HEK293 (cell line): ENCODE results near the gene FCHSD1.

Experiments used
- CTCF ChIA-PET: fragments of 350-600 bp; formaldehyde crosslinking; extraction: SDS; loops from one replicate; lab custom pipeline; 2021; ENCODE audit warnings: antibody characterized with exemption; lab: Yijun Ruan, JAX
- POLR2A ChIA-PET: fragments of 300-600 bp; formaldehyde crosslinking; extraction: SDS; loops from one replicate; lab custom pipeline; 2020; ENCODE audit warnings: antibody characterized with exemption, inconsistent platforms; lab: Yijun Ruan, JAX
- H3K27ac ChIP-seq: fragments of 200-500 bp; sonication (Bioruptor generic); 2 replicates; pipeline ENCODE4 v1.5.1; 2014; ENCODE audit warnings: low read depth, low read length, control low read depth, inconsistent platforms; ENCODE audit errors: extremely low read depth
- H3K36me3 ChIP-seq, 2 experiments: fragments of 200-500 bp in 1 of 2; sonication (Bioruptor generic) in 1 of 2; 1 replicate in 1 of 2; 2 replicates in 1 of 2; pipeline ENCODE4 v1.5.1; 2014 to 2017; ENCODE audit warnings: inconsistent platforms in 2 of 2, low read length in 2 of 2; ENCODE audit not compliant: control insufficient read depth in 2 of 2, insufficient read depth in 1 of 2
- H3K4me1 ChIP-seq: fragments of 200-500 bp; sonication (Bioruptor generic); 2 replicates; pipeline ENCODE4 v1.5.1; 2014; ENCODE audit warnings: mild to moderate bottlenecking, low read length, inconsistent platforms; ENCODE audit not compliant: control insufficient read depth, insufficient read depth
- H3K4me3 ChIP-seq: 2 replicates; pipeline ENCODE4 v1.5.1; 2011; ENCODE audit warnings: low read depth, mild to moderate bottlenecking, control low read depth, low read length, moderate library complexity
- H3K9me3 ChIP-seq: fragments of 200-500 bp; sonication (Bioruptor generic); 2 replicates; pipeline ENCODE4 v1.5.1; 2014; ENCODE audit warnings: low read depth, low read length, inconsistent platforms; ENCODE audit not compliant: control insufficient read depth, insufficient read depth
- CTCF ChIP-seq: fragments of 450-650 bp; formaldehyde crosslinking; IDR thresholded peaks from 2 replicates; pipeline ENCODE4 v1.5.1; 2016; ENCODE audit warnings: missing biosample characterization, missing genetic modification characterization
- IKZF3 ChIP-seq: fragments of 450-650 bp; IDR thresholded peaks from 2 replicates; pipeline ENCODE4 v1.5.0; 2018; ENCODE audit warnings: missing biosample characterization, mild to moderate bottlenecking, missing genetic modification characterization, moderate library complexity
- KLF7 ChIP-seq: fragments of 450-650 bp; formaldehyde crosslinking; IDR thresholded peaks from 2 replicates; pipeline ENCODE4 v1.5.1; 2016; ENCODE audit warnings: missing biosample characterization, missing genetic modification characterization, borderline replicate concordance
- KLF8 ChIP-seq: fragments of 450-650 bp; formaldehyde crosslinking; IDR thresholded peaks from 2 replicates; pipeline ENCODE4 v1.5.1; 2016; ENCODE audit warnings: missing biosample characterization, missing genetic modification characterization
- MYNN ChIP-seq: fragments of 450-650 bp; formaldehyde crosslinking; IDR thresholded peaks from 2 replicates; pipeline ENCODE4 v1.5.1; 2016; ENCODE audit warnings: missing biosample characterization, missing genetic modification characterization, borderline replicate concordance
- MZF1 ChIP-seq: fragments of 450-650 bp; formaldehyde crosslinking; IDR thresholded peaks from 2 replicates; pipeline ENCODE4 v1.5.1; 2017; ENCODE audit warnings: missing biosample characterization, missing genetic modification characterization, borderline replicate concordance
- REPIN1 ChIP-seq: fragments of 450-650 bp; formaldehyde crosslinking; IDR thresholded peaks from 2 replicates; pipeline ENCODE4 v1.5.1; 2017; ENCODE audit warnings: missing biosample characterization, missing genetic modification characterization, low read depth
- SCRT2 ChIP-seq: fragments of 450-650 bp; formaldehyde crosslinking; IDR thresholded peaks from 2 replicates; pipeline ENCODE4 v1.5.1; 2016; ENCODE audit warnings: missing biosample characterization, missing genetic modification characterization
- ZBTB17 ChIP-seq: fragments of 450-650 bp; formaldehyde crosslinking; IDR thresholded peaks from 2 replicates; pipeline ENCODE4 v1.5.1; 2016; ENCODE audit warnings: missing biosample characterization, missing genetic modification characterization
- ZBTB7A ChIP-seq: fragments of 450-650 bp; formaldehyde crosslinking; IDR thresholded peaks from 2 replicates; pipeline ENCODE4 v1.5.1; 2016; ENCODE audit warnings: low read depth, missing biosample characterization, missing genetic modification characterization
- ZBTB8A ChIP-seq: fragments of 450-650 bp; formaldehyde crosslinking; IDR thresholded peaks from 2 replicates; pipeline ENCODE4 v1.5.1; 2016; ENCODE audit warnings: missing biosample characterization, missing genetic modification characterization
- ZNF112 ChIP-seq: fragments of 450-650 bp; formaldehyde crosslinking; IDR thresholded peaks from 2 replicates; pipeline ENCODE4 v1.5.0; 2017; ENCODE audit warnings: missing biosample characterization, missing genetic modification characterization
- ZNF121 ChIP-seq: fragments of 450-650 bp; formaldehyde crosslinking; IDR thresholded peaks from 2 replicates; pipeline ENCODE4 v1.5.1; 2016; ENCODE audit warnings: missing biosample characterization, missing genetic modification characterization
- ZNF214 ChIP-seq: fragments of 450-650 bp; formaldehyde crosslinking; IDR thresholded peaks from 2 replicates; pipeline ENCODE4 v1.5.1; 2017; ENCODE audit warnings: missing biosample characterization, mild to moderate bottlenecking, missing genetic modification characterization, borderline replicate concordance
- ZNF239 ChIP-seq: fragments of 450-650 bp; formaldehyde crosslinking; IDR thresholded peaks from 2 replicates; pipeline ENCODE4 v1.5.1; 2016; ENCODE audit warnings: missing biosample characterization, missing genetic modification characterization
- ZNF24 ChIP-seq: fragments of 450-650 bp; formaldehyde crosslinking; IDR thresholded peaks from 2 replicates; pipeline ENCODE4 v1.5.1; 2016; ENCODE audit warnings: missing biosample characterization, missing genetic modification characterization
- ZNF366 ChIP-seq: fragments of 450-650 bp; formaldehyde crosslinking; conservative IDR thresholded peaks from 2 replicates; pipeline ENCODE4 v1.5.1; 2016; ENCODE audit warnings: missing biosample characterization, missing genetic modification characterization
- ZNF416 ChIP-seq: fragments of 450-650 bp; formaldehyde crosslinking; IDR thresholded peaks from 2 replicates; pipeline ENCODE4 v1.5.1; 2016; ENCODE audit warnings: missing biosample characterization, missing genetic modification characterization
- ZNF514 ChIP-seq: fragments of 450-650 bp; formaldehyde crosslinking; IDR thresholded peaks from 2 replicates; pipeline ENCODE4 v1.5.1; 2016; ENCODE audit warnings: missing biosample characterization, missing genetic modification characterization
- ZNF529 ChIP-seq: fragments of 450-650 bp; formaldehyde crosslinking; IDR thresholded peaks from 2 replicates; pipeline ENCODE4 v1.5.1; 2017; ENCODE audit warnings: missing genetic modification characterization, missing biosample characterization; ENCODE audit not compliant: insufficient replicate concordance
- ZNF561 ChIP-seq: fragments of 450-650 bp; IDR thresholded peaks from 2 replicates; pipeline ENCODE4 v1.5.1; 2018; ENCODE audit warnings: missing biosample characterization, missing genetic modification characterization, borderline replicate concordance
- ZNF623 ChIP-seq: fragments of 450-650 bp; formaldehyde crosslinking; IDR thresholded peaks from 2 replicates; pipeline ENCODE4 v1.5.1; 2016; ENCODE audit warnings: missing biosample characterization, missing genetic modification characterization
- ZNF654 ChIP-seq: fragments of 450-650 bp; formaldehyde crosslinking; IDR thresholded peaks from 2 replicates; pipeline ENCODE4 v1.5.1; 2016; ENCODE audit warnings: low read depth, missing biosample characterization, missing genetic modification characterization
- ZNF660 ChIP-seq: fragments of 450-650 bp; IDR thresholded peaks from 2 replicates; pipeline ENCODE4 v1.5.1; 2018; ENCODE audit warnings: missing biosample characterization, mild to moderate bottlenecking, missing genetic modification characterization
- ZNF664 ChIP-seq: fragments of 450-650 bp; formaldehyde crosslinking; IDR thresholded peaks from 2 replicates; pipeline ENCODE4 v1.5.1; 2016; ENCODE audit warnings: missing biosample characterization, missing genetic modification characterization
- ZNF776 ChIP-seq: fragments of 450-650 bp; formaldehyde crosslinking; IDR thresholded peaks from 2 replicates; pipeline ENCODE4 v1.5.0; 2017; ENCODE audit warnings: missing biosample characterization, missing genetic modification characterization, borderline replicate concordance
- ZNF785 ChIP-seq: fragments of 450-650 bp; formaldehyde crosslinking; IDR thresholded peaks from 2 replicates; pipeline ENCODE4 v1.5.1; 2016; ENCODE audit warnings: missing biosample characterization, missing genetic modification characterization
- ZXDB ChIP-seq: fragments of 450-650 bp; formaldehyde crosslinking; IDR thresholded peaks from 2 replicates; pipeline ENCODE4 v1.5.1; 2016; ENCODE audit warnings: missing biosample characterization, missing genetic modification characterization
- TF ChIP-seq, protein P1 (sequence below): fragments of 450-650 bp; formaldehyde crosslinking; IDR thresholded peaks from 2 replicates; pipeline ENCODE4 v1.5.1; 2017; ENCODE audit warnings: missing biosample characterization, missing genetic modification characterization
- TF ChIP-seq, protein P2 (sequence below): fragments of 450-650 bp; formaldehyde crosslinking; IDR thresholded peaks from 2 replicates; pipeline ENCODE4 v1.5.1; 2016; ENCODE audit warnings: missing biosample characterization, missing genetic modification characterization, low read depth
- TF ChIP-seq, protein P3 (sequence below): fragments of 450-650 bp; IDR thresholded peaks from 2 replicates; pipeline ENCODE4 v1.5.1; 2018; ENCODE audit warnings: missing biosample characterization, missing genetic modification characterization

The FCHSD1 gene

GRCh38 chr5:141664733-141665461, 13.7 kb upstream of the FCHSD1 start:
- H3K36me3 ChIP-seq: no peaks in the 10 kb centered on the region
- no peak overlapping the region for H3K27ac ChIP-seq
- H3K4me3 ChIP-seq: no peak overlapping the region
- H3K4me1 ChIP-seq: no peaks in the 10 kb centered on the region
- CTCF ChIA-PET: interaction anchor here (0.6 to 3.7 kb wide), 28 partner anchors 8 to 520 kb away, joined by 3 to 19 read pairs (median 4); partner anchors contain the start of genes DIAPH1, HDAC3, RELL2 and RNF14
- POLR2A ChIA-PET: no interaction called here
- H3K9me3 ChIP-seq: no peaks in the 10 kb centered on the region
- TF ChIP-seq ZNF561 (no peak), ZNF24 (tag by site-specific recombination) (no peak), ZNF623 (tag by site-specific recombination) (no peak), ZNF214 (tag by site-specific recombination) (no peak), ZNF112 (no peak), IKZF3 (tag by site-specific recombination) (no peak), ZBTB17 (tag by site-specific recombination) (0 out of 2 replicates have a peak, but pooled peaks have one; percentile 16), ZNF785 (tag by site-specific recombination) (no peak), MYNN (tag by site-specific recombination) (no peak), ZXDB (tag by site-specific recombination) (no peak), KLF7 (tag by site-specific recombination) (no peak), ZNF366 (tag by site-specific recombination) (peak; percentile 65), ZNF776 (no peak), ZNF529 (tag by site-specific recombination) (no peak), ZNF121 (no peak), SCRT2 (tag by site-specific recombination) (no peak), ZNF660 (tag by site-specific recombination) (peak; percentile 86), ZNF664 (tag by site-specific recombination) (no peak), ZNF239 (tag by site-specific recombination) (no peak), ZNF654 (peak; percentile 76), CTCF (tag by site-specific recombination) (peak; percentile 42), MZF1 (no peak), REPIN1 (tag by site-specific recombination) (no peak), ZNF416 (no peak), KLF8 (tag by site-specific recombination) (no peak), ZNF514 (tag by site-specific recombination) (no peak), ZBTB7A (tag by site-specific recombination) (no peak), ZBTB8A (tag by site-specific recombination) (no peak)
- TF ChIP-seq, protein P1, sequence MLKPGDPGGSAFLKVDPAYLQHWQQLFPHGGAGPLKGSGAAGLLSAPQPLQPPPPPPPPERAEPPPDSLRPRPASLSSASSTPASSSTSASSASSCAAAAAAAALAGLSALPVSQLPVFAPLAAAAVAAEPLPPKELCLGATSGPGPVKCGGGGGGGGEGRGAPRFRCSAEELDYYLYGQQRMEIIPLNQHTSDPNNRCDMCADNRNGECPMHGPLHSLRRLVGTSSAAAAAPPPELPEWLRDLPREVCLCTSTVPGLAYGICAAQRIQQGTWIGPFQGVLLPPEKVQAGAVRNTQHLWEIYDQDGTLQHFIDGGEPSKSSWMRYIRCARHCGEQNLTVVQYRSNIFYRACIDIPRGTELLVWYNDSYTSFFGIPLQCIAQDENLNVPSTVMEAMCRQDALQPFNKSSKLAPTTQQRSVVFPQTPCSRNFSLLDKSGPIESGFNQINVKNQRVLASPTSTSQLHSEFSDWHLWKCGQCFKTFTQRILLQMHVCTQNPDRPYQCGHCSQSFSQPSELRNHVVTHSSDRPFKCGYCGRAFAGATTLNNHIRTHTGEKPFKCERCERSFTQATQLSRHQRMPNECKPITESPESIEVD (tag by site-specific recombination): no peak
- TF ChIP-seq, protein P2, sequence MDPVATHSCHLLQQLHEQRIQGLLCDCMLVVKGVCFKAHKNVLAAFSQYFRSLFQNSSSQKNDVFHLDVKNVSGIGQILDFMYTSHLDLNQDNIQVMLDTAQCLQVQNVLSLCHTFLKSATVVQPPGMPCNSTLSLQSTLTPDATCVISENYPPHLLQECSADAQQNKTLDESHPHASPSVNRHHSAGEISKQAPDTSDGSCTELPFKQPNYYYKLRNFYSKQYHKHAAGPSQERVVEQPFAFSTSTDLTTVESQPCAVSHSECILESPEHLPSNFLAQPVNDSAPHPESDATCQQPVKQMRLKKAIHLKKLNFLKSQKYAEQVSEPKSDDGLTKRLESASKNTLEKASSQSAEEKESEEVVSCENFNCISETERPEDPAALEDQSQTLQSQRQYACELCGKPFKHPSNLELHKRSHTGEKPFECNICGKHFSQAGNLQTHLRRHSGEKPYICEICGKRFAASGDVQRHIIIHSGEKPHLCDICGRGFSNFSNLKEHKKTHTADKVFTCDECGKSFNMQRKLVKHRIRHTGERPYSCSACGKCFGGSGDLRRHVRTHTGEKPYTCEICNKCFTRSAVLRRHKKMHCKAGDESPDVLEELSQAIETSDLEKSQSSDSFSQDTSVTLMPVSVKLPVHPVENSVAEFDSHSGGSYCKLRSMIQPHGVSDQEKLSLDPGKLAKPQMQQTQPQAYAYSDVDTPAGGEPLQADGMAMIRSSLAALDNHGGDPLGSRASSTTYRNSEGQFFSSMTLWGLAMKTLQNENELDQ (tag by site-specific recombination): no peak
- TF ChIP-seq, protein P3, sequence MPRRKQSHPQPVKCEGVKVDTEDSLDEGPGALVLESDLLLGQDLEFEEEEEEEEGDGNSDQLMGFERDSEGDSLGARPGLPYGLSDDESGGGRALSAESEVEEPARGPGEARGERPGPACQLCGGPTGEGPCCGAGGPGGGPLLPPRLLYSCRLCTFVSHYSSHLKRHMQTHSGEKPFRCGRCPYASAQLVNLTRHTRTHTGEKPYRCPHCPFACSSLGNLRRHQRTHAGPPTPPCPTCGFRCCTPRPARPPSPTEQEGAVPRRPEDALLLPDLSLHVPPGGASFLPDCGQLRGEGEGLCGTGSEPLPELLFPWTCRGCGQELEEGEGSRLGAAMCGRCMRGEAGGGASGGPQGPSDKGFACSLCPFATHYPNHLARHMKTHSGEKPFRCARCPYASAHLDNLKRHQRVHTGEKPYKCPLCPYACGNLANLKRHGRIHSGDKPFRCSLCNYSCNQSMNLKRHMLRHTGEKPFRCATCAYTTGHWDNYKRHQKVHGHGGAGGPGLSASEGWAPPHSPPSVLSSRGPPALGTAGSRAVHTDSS (tag by site-specific recombination): no peak
